Stimulated activated CD8-positive, alpha-beta memory T cell treated with anti-CD3 and anti-CD28 coated beads, Interleukin-15, amount 100 ng/mL, for 1 hour (primary cell): ENCODE data around the gene GRM4.

Source experiments
- DNase-seq: peaks from one replicate; pipeline ENCODE4 v3.0.0-alpha.2; 2020; ENCODE audit warnings: low read depth

The GRM4 gene

DNA sequence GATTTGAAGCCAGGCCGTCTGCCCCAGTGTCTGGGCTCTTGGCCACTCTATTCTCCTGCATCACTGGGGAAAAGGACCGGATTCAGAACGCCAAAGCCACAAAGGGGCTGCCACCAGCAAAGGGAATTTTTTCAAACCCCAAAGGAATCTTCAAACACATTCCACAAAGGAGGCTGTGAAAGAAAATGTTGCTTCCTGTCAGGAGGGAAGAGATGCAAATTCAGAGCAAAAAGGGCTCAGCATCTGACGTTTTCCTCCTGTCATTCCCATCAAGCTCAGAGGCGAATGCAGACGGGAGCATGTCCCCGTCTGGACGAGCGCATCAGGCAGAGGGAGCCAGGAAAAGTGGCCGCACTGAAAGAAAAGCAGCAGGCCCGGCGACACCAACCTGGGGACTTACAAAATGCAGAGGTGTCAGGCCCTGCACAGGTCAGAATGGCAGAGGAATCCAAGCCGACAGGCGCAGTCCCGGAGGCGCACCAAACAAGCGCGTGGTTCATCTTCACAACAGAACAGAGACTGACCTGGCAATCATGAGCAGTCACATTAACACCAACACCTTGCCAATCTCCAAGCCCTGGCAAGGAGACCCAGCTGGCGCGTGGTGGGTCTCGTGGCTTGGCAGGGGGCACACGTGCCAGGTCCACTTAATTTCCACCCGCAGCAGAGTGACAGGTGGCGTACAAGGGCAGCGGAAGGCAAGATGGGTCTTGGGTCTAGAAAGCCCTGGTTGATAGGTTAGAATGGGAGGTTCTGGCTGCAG, 62.8 kb downstream of the GRM4 start:
- no peak for DNase-seq

DNA sequence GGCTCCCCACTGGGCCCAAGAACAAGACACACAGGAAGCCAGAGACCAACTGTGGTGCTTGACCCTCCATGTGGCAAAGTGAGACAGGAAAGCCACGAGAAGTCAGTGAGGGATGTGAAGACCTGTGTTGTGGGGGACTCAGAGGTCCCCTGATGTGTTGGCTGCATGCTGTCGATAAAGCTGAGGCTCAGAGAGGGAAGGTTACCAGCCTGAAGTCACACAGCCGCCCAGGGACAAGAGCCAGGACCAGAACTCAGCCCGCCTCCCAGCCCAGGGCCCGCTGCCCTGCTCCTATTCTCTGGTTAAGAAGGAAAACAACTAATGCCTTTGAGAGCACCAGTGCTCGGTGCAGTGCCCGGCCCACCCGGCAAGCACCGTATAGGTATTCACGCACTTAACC, 63.5 kb downstream of the GRM4 start:
- no peak for DNase-seq

DNA sequence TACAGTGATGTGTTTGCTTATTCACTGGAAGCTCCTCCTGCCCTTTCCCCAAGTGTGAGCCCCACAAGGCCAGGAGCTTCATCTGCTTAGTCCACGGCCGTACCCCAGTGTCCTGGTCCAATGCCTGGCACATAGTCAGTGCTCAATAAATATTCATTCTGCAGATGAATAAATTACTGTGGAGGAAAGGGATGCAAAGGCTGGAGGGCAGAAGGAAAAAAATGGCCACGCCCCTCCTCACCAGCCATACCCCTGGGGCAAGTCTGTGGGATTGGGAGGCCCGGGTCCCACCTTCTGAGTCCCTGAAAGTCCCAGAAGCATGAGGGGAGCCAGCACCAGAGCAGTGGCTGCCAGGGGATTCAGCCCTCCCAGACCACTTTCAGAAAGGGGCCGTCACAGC, 65.5 kb downstream of the GRM4 start:
- DNase-seq: no peak

DNA sequence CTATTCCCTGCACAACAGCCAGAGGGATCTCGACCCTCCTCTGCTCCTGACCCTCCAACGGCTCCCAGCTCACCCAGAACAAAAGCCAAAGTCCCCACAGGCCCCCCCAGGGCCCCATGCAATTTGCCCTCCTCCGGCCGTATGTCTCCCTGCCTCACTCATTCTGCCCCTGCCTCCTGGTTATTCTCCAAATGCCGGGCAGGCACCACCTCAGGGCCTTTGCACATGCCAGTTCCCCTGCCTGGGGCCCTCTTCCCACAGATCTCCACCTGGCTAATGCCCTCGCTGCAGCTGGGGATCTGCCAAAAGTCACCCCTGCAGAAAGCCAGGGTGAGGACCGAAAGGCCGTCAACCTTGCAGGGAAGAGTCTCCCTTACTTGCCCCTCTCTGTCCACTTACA, 66.0 kb downstream of the GRM4 start:
- DNase-seq: no peak

DNA sequence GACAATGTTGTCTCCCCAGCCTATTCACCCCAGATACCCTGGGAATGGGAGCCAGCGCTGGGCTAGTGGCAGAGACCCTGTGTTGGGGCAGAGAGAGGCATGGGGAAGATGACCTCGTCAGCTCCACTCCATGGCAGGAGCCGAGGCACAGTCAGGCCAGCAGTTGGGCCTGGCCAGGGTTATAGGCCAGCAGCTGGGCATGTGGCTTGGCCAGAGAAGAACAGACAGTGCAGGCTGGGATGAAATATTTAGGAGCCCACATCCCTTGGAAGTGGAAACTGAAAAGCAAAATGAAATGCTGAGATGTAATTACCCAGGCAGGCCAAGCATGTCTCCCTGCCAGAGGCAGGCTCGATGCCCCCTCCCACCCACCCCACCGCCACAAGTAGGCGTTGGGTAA, 70.0 kb downstream of the GRM4 start:
- no peak for DNase-seq

DNA sequence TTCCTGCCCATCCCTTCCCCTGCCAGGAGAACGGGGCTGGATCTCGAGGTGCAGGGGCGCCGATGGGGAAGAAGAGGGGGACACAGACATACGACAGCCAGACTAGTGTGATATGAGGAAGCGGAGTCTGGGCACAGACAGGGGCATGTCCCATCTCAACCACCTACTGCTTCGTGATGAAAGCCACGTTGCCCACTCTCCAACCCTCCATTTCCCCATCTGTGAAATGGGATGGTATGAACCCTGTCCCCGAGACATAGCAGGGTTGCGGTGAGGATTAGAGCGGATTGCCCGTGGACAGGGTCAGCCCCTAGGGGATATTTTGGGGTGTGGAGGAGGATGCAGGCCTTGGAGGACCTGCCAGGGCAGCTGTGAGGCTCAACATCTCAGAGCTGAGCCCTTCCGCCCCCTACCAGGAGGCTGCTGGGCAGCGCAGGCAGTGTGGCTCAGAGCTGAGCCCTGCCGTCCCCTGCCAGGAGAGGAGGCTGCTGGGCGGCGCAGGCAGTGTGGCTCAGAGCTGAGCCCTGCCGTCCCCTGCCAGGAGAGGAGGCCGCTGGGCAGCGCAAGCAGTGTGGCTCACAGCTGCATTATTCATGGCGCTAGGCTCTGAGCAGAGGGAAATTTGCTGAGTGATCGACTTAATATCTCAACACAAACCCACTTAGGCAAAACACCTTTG, 71.7 kb downstream of the GRM4 start:
- no peak for DNase-seq

DNA sequence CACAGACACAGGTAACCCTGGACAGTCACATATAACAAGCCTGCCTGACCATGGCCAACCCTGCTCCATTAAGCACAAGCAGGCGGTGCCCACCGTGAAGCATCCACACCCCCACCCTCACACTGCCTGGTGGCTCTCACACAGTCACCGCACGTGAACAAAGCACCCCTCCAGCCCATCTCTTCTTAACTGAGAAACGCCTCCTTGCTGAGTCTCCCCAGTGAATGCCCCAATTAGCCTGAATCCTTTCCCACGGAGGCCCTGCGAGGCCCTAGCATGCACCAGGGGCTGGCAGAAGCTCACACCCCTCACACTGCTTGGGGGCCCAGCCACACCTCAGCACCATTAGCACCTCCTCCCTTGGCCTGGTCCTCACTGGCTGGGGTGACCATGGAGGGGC, 72.3 kb downstream of the GRM4 start:
- no peak for DNase-seq

DNA sequence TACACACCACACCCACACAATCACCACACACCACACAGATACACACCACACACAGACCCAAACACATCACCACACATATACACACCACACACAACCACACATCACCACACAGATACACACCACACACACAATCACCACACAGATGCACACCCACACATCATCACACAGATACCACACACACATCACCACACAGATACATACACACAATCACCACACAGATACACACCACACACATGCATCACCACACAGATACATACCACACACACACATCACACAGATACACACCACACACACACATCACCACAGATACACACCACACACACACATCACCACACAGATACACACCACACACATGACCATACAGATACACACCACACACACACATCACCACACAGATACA, 73.2 kb downstream of the GRM4 start:
- no peak for DNase-seq

DNA sequence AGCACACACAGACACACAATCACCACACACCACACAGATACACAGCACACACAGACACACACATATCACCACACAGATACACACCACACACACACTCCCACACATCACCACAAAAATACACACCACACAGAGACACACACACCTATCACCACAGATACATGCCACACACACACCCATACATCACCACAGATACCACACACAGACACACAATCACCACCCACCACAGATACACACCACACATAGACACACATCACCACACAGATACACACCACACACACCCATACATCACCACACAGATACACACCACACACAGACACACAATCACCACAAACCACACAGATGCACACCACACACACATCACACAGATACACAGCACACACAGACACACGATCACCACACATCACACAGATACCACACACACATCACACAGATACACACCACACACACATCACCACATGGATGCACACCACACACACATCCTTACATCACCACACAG, 74.0 kb downstream of the GRM4 start:
- DNase-seq: no peak

DNA sequence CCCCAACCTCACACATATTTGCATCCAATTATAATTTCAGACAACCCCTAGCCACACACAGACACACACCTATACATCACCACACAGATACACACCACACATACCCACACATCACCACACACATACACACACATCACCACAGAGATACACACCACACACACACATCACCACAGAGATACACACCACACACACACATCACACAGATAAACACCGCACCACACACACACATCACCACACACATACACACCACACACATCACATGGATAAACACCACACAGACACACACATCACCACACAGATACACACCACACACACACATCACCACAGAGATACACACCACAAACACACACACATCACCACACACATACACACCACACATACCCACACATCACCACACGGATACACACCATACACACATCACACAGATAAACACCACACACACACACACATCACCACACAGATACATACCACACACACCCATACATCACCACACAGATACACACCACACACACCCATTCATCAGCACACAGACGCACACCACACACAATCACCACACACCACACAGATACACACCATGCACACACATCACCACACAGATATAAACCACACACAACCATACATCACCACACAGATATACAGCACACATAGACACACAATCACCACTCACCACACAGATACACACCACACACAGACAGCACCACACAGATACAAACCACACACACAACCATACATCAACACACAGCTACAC, 74.6 kb downstream of the GRM4 start:
- DNase-seq: no peak

DNA sequence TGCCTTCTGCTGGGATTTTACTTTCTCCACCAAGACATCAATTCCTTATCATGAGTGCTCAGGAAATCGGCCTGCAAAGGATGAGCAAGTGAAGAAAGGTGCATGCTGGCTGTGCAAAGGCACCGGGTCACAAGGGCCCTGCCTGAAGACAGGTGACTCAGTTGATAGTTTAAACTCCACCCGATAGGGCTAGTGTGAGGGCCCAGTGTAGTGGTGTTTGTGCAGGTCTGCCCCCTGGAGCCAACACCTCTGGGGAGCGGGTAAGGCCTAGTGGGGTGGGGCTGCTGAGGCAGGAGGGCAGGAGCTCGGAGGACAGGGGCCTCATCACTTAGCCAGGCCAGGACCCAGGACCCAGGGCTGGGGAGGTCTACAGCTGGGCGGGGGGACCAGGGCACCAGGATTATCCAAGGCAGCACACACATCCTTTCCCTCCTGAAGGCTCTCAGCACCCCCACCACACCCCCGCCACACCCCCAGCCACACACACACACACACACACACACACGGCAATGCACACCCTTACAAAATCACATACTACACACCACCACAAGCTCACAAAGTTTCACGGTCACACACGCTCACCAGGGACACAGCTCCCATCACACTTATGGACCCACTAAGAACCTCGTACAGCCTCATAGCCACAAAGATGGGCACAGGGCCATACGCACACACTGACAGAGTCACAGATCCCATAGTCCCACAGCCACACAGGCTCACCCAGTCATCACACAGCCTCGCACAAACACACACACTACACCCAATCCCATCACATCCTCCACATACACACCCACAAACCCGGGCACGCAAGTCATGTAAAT, 75.4 kb downstream of the GRM4 start:
- DNase-seq: no peak

DNA sequence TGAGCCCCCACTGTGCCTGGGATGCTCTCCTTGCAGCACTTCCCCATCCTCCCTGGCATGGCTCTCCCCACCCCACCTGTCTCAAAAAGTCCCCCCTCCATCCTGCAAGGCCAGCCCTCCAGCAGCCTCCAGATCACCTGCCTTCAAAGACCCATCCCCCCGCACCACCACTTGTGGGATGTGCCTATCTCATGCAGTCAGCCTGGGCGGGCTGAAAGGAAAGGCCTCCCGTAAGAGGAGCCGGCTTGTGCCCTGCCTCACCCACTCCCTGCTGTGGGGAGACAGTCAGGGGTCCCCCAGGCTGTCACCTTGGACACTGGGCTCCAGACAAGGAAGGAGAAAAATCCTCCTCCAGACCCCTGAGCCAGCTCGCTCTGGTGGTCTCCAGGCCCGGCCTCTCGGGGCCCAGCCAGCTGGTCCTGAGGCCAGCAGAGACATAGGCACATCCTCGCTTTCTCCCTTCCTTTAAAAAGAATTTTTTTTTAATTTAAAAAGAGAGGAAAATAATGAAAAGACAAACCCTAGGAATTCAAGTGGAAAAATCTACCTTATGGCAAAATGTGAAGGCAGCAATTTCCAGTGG, 77.3 kb downstream of the GRM4 start:
- DNase-seq: no peak

DNA sequence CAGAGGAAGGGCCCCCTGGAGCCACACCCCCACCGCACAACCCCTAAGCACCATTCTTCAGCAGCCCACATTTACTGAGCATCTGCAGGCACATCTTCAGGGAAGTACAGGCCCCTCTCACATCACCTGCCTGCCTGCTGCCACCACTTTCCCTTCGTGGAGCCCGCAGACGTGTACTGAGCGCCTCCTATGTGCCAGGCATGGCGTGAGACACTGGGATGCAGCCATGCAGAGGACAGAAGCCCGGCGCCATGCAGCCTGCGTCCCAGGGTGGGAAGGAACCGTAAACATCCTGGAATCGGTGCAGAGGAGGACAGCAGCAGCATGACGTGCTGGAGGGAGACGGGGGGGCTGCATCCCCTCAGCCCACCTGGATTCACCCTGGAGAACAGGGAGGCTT, 78.1 kb downstream of the GRM4 start:
- DNase-seq: no peak

DNA sequence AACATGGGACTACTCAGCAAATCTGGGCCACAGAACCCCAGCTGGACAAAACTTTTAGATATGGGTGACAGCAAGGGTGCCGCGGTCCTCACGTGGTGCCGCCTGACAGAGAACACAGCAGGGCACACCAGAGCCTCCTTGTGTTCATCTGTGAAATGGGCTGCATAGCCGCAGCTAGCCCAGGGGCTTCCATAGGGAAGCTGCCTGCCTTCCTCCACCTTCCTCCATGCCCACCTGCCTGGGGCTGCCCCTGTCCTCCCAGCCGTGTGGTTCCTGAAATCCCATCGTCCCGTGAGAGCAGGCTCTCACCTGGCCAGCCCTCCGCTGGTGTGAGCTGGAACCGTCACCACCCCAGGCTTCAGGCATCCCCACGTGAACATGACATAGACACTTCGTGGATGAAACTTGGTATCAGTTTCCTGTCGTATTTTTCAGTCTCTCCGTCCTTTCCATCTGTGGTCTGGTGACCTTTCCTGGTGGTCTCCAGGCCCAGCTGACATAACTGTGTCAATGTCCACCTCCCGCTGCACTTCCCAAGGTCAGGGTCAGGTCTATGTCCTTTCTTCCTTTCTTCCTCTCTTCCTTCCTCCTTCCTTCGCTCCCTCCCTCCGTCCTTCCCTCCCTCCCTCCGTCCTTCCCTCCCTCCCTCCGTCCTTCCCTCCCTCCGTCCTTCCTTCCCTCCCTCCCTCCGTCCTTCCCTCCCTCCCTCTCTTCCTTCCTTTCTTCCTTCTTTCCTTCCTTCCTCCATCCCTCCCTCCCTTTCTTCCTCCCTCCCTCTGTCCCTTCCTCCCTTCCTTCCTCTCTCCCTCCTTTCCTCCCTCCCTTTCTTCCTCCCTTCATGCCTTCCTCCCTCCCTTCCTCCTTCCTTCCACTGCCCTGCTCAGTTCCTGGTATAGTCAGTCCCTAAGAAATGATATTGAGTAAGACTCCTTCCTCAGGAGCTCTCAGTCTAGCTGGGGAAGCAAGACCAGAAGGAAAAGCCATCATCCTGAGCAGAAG, 78.8 kb downstream of the GRM4 start:
- no peak for DNase-seq

DNA sequence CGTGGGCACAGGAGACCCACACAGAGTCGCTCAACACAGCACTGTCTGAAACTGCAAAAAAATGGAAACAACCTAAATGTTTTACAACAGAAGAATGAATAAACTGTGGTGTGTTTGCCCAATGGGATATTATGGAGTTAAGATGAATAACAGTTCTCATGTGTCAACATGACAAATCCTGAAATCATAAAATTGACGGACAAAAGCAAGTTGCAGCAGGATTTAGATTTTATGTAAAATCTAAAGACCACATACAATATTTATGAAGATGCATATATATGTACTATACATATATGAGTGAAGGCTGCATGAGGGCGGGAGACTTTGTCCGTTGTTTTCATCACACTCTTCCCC, 79.7 kb downstream of the GRM4 start:
- no peak for DNase-seq

DNA sequence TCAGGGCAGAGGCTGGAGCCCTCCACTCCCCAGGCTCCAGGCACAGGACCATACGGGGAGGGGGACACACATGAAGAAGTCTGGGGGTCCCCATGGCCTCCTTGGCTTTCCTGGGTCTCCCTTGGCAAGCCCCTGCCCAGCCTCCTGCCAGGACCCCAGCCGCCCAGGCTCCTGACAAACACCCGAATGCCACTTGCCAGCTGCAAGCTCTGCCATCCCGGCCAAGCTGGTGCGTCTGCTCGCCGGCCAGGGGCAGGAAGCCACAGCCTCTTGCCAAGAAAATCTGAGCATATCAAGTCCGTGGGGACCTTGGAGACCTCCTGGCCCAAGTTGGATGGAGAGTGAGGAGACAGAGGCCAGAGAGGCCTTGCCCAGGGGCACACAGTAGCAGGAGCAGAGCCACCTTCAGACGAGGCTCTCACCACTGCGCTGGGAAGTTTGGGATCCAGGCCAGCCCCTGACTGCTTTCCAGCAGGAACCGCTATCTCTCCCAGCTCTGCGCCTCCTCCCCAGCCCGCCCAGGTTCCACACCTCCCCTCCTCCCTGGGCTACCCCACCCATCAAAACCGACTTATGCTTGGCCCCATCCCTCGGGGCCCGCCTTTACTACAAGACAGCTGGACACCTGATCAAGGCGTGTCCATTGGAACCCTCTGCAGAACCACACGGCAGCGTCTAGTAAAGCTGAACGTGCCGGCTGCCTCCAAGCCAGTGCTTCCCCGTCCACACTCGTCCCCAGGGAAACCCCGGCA, 80.2 kb downstream of the GRM4 start:
- DNase-seq: no peak

DNA sequence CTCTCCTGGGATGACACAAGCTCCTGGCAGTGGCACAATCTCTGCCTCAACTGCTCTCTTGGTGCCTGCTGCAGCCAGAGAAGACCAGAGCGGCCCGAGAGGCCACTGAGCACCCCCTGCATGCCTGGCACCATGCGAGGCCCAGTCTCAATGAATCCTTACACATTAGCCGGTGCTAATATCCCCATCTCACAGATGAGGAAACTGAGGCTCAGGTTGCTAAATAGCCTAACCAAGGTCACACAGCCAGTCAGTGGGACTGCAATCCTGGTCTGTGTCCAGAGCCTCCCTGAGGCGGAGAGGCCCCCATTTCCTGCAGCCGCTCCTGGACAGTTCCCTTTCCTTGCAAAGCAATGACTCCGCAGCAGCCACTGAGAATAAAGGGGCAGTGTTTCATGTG, 81.2 kb downstream of the GRM4 start:
- no peak for DNase-seq

DNA sequence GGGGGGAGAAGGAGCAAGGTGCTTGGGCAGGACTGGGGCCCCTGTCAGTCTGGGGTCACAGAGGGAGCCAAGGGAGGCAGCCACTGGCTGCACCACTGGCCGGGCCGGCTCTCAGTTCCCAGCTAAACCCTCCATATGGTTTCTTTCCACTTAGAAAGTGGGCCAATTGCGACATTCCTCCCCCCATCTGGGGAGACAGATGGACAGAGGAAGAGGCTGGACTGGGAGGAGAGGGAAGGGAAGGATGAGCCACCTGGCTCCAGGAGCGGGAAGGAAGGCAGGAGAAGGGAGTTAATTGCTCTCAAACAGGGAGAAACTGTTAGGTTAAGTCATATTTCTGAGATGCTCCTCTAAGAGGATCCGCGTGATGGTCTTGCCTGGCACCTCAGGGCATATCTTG, 82.2 kb downstream of the GRM4 start:
- DNase-seq: no peak

DNA sequence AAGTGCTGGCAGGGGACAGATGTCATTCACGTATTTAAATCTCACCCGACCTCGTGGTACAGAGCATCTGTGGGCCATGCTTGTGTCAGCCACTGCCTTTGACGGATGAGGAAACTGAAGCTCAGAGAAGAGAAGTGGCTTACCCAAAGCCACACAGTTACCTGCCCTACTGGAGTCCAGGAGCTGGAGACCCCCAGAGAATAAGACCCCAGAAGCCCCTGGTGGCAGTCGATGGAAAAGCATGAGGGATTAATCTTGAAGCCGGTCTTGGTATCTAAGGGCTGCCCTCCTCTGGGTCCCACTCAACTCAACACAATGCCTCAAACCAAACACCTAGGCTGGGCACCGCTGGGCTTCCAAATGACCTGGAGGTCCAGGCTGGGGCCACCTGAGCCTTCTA, 83.1 kb downstream of the GRM4 start:
- DNase-seq: no peak

DNA sequence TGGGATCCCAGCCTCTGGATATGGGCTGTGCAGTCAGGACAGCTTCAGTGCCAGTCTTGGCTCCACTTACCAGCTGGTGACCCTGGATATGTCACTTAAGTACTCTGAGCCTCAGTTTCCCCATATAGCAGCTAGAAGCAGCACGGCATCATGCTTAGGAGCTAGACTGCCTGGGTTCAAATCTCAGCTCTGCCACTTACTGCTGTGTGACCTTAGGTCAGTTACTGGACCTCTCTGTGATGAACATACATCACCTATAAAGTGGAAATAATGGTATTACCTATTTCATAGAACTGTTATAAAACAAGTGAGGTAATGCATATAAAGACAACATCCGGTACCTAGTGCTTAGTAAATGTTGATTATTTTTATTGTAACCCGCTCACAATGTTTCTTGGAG, 83.7 kb downstream of the GRM4 start:
- no peak for DNase-seq
